ENCODE data around the gene TSHB. TPM values are rescaled to one million over a fixed set of nuclear protein-coding genes. Genes with fewer than 3 reads are reported as not detected.

Gene TSHB
- total RNA-seq, 2 donors from 2014 or later = not detected

- Histone ChIP-seq H3K27ac (no peak overlapping the region), H3K27me3 (replicated peaks; ENCODE audit: insufficient read depth) (no peaks in the 10 kb centered on the region), H3K4me3 (no peak overlapping the region), H3K36me3 (peaks cover 21% of the 10 kb centered on the region), H3K4me1 (ENCODE audit: control insufficient read depth in 1 of 2, low read depth in 2 of 2) (peaks cover 6 to 17% of the 10 kb centered on the region in 2 donors), H3K9me3 (no peaks in the 10 kb centered on the region)
- ATAC-seq (ENCODE audit: insufficient number of reproducible peaks, low FRiP score, low read depth) (no peak), DNase-seq (ENCODE audit: low spot score) (no peak)
- TF ChIP-seq, protein P1, sequence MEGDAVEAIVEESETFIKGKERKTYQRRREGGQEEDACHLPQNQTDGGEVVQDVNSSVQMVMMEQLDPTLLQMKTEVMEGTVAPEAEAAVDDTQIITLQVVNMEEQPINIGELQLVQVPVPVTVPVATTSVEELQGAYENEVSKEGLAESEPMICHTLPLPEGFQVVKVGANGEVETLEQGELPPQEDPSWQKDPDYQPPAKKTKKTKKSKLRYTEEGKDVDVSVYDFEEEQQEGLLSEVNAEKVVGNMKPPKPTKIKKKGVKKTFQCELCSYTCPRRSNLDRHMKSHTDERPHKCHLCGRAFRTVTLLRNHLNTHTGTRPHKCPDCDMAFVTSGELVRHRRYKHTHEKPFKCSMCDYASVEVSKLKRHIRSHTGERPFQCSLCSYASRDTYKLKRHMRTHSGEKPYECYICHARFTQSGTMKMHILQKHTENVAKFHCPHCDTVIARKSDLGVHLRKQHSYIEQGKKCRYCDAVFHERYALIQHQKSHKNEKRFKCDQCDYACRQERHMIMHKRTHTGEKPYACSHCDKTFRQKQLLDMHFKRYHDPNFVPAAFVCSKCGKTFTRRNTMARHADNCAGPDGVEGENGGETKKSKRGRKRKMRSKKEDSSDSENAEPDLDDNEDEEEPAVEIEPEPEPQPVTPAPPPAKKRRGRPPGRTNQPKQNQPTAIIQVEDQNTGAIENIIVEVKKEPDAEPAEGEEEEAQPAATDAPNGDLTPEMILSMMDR (IDR thresholded peaks at IDR 0.05) = no peak
These were observed 28.1 kb downstream of the TSHB start for GRCh38 chr1:115057661-115058254.

GRCh38 chr1:115059316-115059715 lies 29.7 kb downstream of the TSHB start:
- DNase-seq (ENCODE audit: low spot score) = no peak
- ATAC-seq (ENCODE audit: insufficient number of reproducible peaks, low FRiP score, low read depth) = no peak
- TF ChIP-seq, protein P1 (IDR thresholded peaks at IDR 0.05) = no peak
- no peaks in the 10 kb centered on the region for H3K27me3 ChIP-seq (replicated peaks; ENCODE audit: insufficient read depth)
- H3K4me3 ChIP-seq = no peak overlapping the region
- H3K9me3 ChIP-seq = no peaks in the 10 kb centered on the region
- H3K27ac ChIP-seq = no peak overlapping the region
- H3K36me3 ChIP-seq = peaks cover 21% of the 10 kb centered on the region
- peaks cover 8 to 29% of the 10 kb centered on the region in 2 donors for H3K4me1 ChIP-seq (ENCODE audit: control insufficient read depth in 1 of 2, low read depth in 2 of 2)

- Histone ChIP-seq H3K9me3 (no peaks in the 10 kb centered on the region), H3K4me3 (no peak overlapping the region), H3K27me3 (replicated peaks; ENCODE audit: insufficient read depth) (no peaks in the 10 kb centered on the region), H3K4me1 (ENCODE audit: control insufficient read depth in 1 of 2, low read depth in 2 of 2) (peaks cover 8 to 33% of the 10 kb centered on the region in 2 donors), H3K27ac (no peak overlapping the region), H3K36me3 (peaks cover 21% of the 10 kb centered on the region)
- no peak for ATAC-seq (ENCODE audit: insufficient number of reproducible peaks, low FRiP score, low read depth)
- TF ChIP-seq, protein P1 (IDR thresholded peaks at IDR 0.05) = no peak
- no peak for DNase-seq (ENCODE audit: low spot score)
These were observed 30.9 kb downstream of the TSHB start for GRCh38 chr1:115060501-115060900.

DNA sequence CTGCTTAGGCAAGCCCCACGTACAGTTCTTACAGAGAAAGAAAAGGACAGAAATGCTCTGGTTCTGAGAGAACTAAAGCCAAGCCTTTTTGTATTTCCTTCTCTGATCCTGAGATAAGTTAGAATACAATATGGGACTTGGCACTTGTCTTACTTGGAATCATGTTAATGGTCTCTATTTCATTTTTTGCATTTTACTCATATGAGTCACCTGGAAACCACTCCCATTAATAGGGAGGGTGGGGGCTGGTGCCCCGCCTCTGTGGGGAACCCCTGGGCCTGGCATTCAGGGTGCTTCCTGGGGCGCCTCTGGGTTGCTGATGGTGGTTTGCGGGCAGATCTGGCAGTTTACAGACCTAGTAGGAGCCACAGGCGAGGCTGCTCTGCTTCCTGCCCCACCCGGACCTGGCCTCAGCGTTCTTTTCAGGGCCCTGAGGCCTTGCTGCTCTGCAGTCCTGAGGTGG lies 32.9 kb downstream of the TSHB start:
- no peak for DNase-seq (ENCODE audit: low spot score)
- peak overlapping the region; percentile 15 for H3K4me3 ChIP-seq
- H3K36me3 ChIP-seq = peaks cover 13% of the 10 kb centered on the region
- peaks cover 12 to 46% of the 10 kb centered on the region in 2 donors for H3K4me1 ChIP-seq (ENCODE audit: control insufficient read depth in 1 of 2, low read depth in 2 of 2)
- ATAC-seq (ENCODE audit: insufficient number of reproducible peaks, low FRiP score, low read depth) = peak; percentile 15
- H3K27me3 ChIP-seq (replicated peaks; ENCODE audit: insufficient read depth) = no peaks in the 10 kb centered on the region
- TF ChIP-seq, protein P1 (IDR thresholded peaks at IDR 0.05) = no peak
- H3K27ac ChIP-seq = peak overlapping the region; percentile 71 to 83
- no peaks in the 10 kb centered on the region for H3K9me3 ChIP-seq

- DNase-seq (ENCODE audit: low spot score) (no peak), ATAC-seq (ENCODE audit: insufficient number of reproducible peaks, low FRiP score, low read depth) (no peak)
- peaks cover 20 to 54% of the 10 kb centered on the region in 2 donors for H3K4me1 ChIP-seq (ENCODE audit: control insufficient read depth in 1 of 2, low read depth in 2 of 2)
- peak overlapping the region; percentile 71 to 83 for H3K27ac ChIP-seq
- H3K4me3 ChIP-seq = no peak overlapping the region
- no peaks in the 10 kb centered on the region for H3K9me3 ChIP-seq
- TF ChIP-seq, protein P1 (IDR thresholded peaks at IDR 0.05) = no peak
- no peaks in the 10 kb centered on the region for H3K27me3 ChIP-seq (replicated peaks; ENCODE audit: insufficient read depth)
- H3K36me3 ChIP-seq = peaks cover 6% of the 10 kb centered on the region
These were observed 33.7 kb downstream of the TSHB start for GRCh38 chr1:115063228-115063901.
